Measurements from ENCODE around the gene TPM3.

Gene TPM3

DNA sequence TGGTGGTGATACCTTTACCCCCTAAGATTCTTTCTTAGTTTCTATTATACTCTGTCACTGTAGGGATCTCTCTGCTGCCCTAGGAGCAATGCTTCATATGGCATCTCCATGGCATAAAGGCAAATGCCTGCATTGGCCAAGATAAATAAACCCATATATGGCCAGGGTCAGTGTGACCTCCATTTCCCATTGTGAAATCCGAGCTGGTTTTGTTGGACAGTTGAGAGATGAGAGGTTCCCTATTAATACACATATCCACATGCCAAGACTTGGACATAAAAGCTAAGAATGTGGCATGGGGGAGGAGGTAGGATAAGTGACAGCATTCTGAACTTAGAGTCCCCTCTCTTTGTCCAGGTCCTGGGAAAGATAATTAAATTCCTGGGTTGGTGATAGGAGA, 1.4 kb downstream of the TPM3 start:
- DNase-seq (ENCODE audit: low read depth), result peak; percentile 17

GRCh38 chr1:154186852-154187501, 4.9 kb downstream of the TPM3 start:
- no peak for TF ChIP-seq CTCF (IDR thresholded peaks at IDR 0.05; ENCODE audit: control insufficient read depth, insufficient read depth, low read depth, low read length, missing control alignments)
- no peak overlapping the region for H3K4me3 ChIP-seq (ENCODE audit: control insufficient read depth, low read depth, low read length)
- no peak for DNase-seq (ENCODE audit: low read depth)

More for the DNA sequence above, 1.4 kb downstream of the TPM3 start:
- no peak overlapping the region for H3K4me3 ChIP-seq (ENCODE audit: control insufficient read depth, low read depth, low read length)
- TF ChIP-seq CTCF (IDR thresholded peaks at IDR 0.05; ENCODE audit: control insufficient read depth, insufficient read depth, low read depth, low read length, missing control alignments), result no peak

GRCh38 chr1:154186177-154186576, 5.7 kb downstream of the TPM3 start:
- DNase-seq (ENCODE audit: low read depth), result no peak
- H3K4me3 ChIP-seq (ENCODE audit: control insufficient read depth, low read depth, low read length), result no peak overlapping the region
- TF ChIP-seq CTCF (IDR thresholded peaks at IDR 0.05; ENCODE audit: control insufficient read depth, insufficient read depth, low read depth, low read length, missing control alignments), result peak; percentile 47

DNA sequence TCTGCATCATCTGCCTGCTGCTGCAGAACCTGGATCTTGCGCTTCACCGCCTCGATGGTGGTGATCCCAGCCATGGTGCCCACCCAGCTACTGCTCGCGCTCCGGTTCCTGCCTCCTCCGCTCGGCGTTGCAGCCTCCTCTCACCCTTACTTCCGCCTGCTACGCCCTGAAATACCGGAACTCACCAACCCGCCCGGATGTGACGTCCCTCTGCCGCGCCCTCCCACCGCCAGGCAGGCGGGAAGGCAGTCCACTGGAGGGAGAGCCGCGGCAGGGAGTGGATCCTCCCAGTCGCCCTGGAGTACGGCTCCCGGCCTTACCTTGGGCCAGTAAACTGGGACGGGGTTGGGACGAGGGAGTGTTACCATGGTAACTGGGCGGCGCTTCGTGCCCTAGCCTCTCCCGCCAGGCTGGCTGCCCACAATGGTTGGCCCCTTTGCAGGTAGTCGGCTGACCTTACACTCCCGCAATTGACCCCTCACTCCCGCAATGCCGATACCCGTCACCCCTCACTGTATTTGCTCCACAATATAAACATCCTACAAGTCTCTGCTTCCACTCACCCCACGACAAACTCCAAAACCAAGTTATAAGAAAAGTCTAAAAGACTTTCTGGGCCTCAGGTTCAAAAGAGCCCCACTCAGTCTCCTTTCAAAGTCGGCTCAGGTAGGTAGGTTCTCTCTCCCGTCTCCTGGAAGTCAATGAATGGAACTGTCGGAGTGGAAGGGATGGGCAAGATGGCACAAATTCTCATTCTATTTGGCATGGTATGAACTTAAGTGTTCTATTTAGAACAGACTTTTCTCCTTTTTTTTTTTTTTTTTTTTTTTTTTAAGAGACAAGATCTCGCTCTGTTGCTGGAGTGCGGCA, 8.6 kb downstream of the TPM3 start:
- TF ChIP-seq CTCF (IDR thresholded peaks at IDR 0.05; ENCODE audit: control insufficient read depth, insufficient read depth, low read depth, low read length, missing control alignments), result no peak

DNA sequence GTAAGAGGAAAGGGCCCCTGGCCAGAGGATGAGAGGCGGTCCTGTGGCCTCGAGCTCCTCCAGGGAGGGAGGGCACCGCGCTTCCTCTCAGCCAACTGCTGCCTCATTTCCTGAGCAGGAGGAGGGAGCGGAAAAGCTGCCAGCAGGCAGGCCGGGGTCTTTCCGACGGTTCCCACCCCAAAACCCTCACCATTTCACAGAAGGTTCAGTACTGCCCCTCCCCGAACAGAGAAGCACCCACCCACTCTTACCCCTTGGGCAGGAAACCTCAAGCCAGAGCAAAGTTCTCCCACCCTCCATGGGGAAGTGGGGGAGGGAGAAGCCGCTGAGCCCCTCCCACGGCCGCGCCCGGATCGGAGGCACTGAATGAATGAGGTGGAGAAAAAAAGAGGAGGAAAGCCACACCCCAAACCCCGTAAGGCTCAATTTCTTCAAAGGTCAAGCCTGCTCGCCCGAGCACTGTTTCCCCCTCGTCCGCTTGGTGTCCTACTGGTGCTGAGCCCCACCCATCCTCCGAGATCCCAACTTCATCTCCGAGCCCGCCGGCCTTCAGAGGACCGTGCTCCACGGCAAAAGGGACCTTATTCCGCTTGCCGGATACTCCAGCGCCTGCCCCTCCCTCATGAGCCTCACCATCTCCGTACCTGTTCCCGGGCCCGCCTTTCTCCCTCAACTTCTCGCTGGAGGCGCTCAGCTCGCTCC, 9.4 kb downstream of the TPM3 start:
- no peak for DNase-seq (ENCODE audit: low read depth)
- H3K4me3 ChIP-seq (ENCODE audit: control insufficient read depth, low read depth, low read length), result peak overlapping the region; percentile 91
- TF ChIP-seq CTCF (IDR thresholded peaks at IDR 0.05; ENCODE audit: control insufficient read depth, insufficient read depth, low read depth, low read length, missing control alignments), result no peak

More for the DNA sequence above, 8.6 kb downstream of the TPM3 start:
- H3K4me3 ChIP-seq (ENCODE audit: control insufficient read depth, low read depth, low read length), result peak overlapping the region; percentile 91
- peak; percentile 70 for DNase-seq (ENCODE audit: low read depth)

- peak overlapping the region; percentile 91 for H3K4me3 ChIP-seq (ENCODE audit: control insufficient read depth, low read depth, low read length)
- DNase-seq (ENCODE audit: low read depth), result no peak
- TF ChIP-seq CTCF (IDR thresholded peaks at IDR 0.05; ENCODE audit: control insufficient read depth, insufficient read depth, low read depth, low read length, missing control alignments), result no peak
Observed at GRCh38 chr1:154181944-154182343, 10.0 kb downstream of the TPM3 start.

All from AG09309 (cell line).